HG03558 (cell line): Measurements from ENCODE around the gene TMIGD2.
"Not testable (repeated sequence)": the region's sequence is repeated elsewhere in the genome, so short reads cannot be mapped to it uniquely, and the experiment has no call there.

Experiments used
- ATAC-seq: cut with Tn5 transposase; IDR thresholded peaks from one replicate; pipeline ENCODE4 v1.9.1; 2021; ENCODE audit warnings: moderate number of reproducible peaks; ENCODE audit not compliant: unreplicated experiment; ENCODE audit errors: extremely low read depth

TMIGD2 gene

DNA sequence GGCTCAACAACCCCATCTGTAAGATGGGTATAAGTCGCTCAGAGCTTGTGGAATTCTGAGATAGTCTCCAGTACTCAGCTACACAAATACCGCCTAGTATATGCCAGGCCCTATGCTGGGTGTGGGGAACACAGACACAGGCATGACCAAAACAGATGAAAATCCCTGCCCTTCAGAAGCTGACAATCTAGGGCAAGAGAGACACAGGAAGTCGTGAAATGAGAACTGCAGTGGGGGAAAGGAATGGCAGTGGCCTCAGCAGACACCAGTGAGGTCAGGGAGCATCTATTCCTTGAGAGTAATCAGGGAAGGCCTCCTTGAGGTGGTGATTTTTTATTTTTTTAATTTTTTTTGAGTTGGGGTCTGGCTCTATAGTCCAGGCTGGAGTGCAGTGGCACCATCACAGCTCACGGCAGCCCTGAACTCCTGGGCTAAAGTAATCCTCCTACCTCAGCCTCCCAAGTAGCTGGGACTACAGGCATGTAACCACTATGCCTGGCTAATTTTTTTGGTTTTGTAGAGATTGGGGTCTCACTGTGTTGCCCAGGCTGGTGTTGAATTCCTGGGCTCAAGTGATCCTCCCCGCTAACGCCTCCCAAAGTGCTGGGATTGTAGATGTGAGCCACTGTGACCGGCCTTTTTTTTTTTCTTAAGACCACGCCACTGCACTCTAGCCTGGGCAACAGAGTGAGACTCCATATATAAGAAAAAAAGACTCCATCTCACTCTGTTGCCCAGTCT, 3.2 kb downstream of the TMIGD2 start:
- no peak for ATAC-seq

DNA sequence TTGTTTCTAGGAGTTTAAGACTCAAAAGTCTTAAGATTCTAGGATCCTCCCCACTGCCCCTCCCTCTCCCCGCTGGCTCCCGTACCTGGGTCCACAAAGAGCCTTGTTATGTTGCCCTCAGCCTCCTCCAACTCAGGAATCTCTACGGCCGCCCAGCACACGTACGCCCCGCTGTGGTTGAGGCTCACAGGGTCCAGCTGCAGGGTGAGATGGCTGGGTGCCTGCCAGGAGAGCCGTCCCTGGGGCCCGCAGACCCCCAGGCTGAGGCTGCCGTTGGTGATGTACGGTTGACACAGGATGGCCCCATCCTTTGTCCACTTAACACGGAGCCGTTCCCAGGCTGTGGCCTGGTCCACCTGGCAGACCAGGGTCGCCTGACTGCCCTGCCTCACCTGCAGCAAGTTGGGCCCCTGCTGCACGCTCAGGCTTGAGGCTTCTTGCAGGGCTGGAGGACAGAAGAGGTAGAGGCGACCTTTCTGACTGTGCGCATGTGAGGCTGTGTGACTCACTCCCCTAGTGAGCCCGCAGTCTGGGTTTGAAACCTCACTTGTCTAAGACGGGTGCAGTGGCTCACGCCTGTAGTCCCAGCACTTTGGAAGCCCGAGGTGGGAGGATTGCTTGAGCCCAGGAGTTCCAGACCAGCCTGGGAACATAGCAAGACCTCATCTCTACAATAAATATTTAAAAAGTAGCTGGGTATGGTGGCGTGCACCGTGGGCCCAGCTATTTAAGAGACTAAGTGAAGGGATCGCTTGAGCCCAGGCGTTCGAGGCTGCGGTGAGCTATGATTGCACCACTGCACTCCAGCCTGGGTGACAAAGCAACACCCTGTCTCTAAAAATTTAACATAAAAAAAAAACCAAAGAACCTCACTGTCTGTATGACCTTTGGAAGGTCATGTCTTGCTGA, 4.0 kb downstream of the TMIGD2 start:
- no peak for ATAC-seq

DNA sequence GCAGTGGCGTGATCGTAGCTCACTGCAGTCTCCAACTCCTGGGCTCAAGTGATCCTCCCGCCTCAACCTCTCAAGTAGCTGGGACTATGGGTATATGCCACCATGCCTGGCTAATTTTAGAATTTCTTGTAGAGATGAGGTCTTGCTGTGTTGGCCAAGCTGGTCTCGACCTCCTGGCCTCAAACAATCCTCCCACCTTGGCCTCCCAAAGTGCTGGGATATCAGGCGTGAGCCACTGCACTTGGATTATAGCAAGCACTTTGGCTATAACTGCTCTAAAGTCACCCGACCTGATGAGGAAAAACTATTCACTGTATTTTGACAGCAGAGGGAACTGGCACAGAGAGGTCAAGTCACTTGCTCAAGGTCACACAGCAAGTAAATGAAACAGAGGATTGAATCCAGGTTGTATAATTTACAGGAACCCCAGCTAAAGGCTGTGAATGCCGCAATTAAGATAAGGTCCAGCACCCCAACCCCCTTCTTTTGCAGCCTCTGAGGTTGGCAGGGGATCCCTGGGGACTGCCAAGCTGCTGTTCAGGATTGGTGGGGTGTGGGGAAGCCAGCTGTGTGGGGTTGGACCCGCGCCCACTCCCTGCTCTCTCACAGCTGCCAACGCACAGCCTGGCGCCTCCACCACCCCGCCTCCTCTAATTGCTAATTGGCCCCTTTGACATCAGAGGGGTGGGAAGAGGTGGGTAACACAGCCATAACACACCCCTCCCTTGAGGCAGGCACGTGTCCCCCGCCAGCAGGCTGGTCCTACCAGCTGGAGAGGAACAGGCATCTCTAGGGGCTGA, 6.0 kb downstream of the TMIGD2 start:
- ATAC-seq, result no peak

DNA sequence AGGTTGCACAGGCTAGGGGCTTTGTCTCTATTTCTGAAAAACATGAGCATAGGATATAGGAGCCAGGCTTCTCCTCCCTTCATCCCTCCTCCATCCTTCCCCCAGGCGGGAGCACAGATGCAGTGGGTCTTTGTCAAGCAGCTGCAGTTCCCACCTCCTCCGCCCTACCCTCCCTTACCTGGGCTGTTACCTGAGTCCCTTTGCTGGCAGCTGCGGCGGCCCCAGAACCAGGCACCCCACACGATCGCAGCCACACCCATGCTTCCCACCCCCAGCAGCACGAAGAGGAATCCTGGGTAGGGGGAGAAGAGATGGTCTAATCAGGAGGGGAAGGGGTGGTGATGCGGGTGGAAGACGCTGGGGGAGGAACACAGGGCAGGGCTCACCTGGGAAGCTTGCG, 7.8 kb downstream of the TMIGD2 start:
- ATAC-seq, result no peak

DNA sequence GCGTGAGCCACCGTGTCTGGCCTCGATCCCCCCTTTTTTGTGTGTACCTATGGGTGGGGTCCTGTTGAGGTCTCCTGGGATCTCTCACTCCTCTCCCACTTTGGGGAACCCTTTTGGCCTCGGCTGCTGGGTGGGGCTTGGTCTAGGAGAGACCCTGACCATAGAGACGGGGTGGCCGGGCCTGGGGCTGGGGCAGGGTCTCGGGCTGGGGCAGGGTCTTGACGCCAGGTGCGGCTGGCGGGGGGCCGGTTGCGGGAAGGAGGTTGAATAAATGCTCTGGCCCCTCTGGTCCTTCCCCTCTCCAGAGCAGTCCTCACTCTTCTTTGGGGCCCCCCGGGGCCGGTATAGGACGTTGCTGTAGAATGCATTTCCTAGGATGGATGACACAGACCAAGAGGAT, 9.7 kb downstream of the TMIGD2 start:
- ATAC-seq, result no peak

DNA sequence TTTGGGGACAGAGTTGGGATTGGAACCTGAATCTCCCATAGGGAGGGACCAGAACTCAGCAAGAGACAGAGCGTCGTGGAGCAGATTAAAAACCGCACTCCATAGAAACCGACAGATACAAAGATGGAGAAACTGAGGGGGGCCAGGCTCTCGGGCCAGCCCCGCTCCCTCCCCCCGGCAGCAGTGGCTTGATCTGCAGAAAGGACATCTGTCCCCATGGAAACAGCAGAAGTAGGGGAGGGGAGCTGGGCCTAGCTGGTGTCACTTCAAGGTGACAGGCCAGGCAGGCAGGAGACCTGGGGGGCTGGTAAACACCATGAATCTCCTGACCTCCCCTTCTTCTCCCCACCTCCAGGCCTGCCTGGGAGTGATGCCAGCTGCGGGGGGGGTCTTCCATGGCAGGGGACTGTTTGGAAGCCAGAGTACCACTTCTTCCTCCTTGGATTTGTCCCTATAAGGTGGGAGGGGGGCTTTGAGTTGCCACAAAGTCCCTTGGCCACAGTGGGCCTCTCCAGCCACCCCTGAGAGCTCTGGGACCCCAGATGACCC, 10.9 kb downstream of the TMIGD2 start:
- ATAC-seq, result no peak

DNA sequence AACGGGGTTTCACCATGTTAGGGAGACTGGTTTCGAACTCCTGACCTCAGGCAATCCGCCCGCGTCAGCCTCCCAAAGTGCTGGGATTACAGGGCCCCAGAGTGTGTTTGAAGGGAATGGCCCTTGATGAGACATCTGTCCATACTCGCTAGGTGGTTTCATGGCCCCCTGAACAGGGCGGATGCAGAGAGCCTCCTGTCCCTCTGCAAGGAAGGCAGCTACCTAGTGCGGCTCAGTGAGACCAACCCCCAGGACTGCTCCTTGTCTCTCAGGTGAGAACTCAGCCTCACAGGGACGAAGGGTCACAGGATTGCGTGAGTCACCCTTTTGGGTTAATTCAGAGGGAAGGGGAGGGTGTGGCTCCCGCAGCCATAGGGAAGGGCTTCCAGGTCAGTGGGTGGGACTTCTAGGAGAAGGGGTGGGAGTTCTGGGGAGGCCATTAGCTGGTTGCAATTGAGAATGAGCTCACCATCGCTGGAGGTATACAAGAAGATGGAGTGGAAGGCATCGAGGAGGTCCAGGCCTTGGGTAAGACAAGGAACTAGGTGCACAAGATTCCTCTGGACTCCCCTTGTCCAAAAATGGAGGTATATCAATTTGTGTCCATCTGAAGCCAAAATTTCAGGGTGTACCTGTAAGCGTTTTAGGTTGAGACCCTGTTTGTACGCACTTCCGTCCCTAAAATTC, 14.0 kb downstream of the TMIGD2 start:
- ATAC-seq, result no peak

DNA sequence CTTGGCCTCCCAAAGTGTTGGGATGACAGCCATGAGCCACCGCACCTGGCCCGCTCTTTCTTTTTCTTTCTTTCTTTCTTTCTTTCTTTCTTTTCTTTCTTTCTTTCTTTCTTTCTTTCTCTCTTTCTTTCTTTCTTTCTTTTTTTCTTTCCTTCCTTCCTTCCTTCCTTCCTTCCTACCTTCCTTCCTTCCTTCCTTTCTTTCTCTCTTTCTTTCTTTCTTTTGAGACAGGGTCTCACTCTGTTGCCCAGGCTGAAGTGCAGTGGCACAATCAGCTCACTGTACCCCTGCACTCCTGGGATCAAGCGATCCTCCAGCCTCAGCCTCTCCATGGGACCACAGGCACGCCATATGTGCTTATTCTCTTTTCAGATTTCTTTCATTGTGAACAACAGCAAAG, 16.0 kb downstream of the TMIGD2 start:
- ATAC-seq, result not testable (repeated sequence)

DNA sequence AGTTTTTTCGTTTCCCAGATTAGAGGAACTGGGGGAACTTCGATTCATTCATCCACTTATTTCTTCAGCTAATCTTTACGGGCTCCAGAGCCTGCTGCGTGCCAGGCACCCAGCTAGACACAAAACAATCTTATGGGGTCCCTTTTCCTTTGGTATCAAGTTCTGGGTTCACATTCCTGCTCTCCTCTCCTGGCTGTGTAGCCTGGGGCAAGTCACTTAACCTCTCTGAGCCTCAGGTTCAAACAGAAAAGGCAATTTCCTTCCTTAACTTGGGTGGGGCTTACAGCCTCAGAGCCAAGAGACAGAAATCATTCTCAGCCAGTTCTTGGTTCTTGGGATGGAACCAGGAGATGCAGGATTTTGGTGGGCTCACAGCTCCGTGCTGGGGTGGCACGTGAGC, 17.2 kb downstream of the TMIGD2 start:
- no peak for ATAC-seq

DNA sequence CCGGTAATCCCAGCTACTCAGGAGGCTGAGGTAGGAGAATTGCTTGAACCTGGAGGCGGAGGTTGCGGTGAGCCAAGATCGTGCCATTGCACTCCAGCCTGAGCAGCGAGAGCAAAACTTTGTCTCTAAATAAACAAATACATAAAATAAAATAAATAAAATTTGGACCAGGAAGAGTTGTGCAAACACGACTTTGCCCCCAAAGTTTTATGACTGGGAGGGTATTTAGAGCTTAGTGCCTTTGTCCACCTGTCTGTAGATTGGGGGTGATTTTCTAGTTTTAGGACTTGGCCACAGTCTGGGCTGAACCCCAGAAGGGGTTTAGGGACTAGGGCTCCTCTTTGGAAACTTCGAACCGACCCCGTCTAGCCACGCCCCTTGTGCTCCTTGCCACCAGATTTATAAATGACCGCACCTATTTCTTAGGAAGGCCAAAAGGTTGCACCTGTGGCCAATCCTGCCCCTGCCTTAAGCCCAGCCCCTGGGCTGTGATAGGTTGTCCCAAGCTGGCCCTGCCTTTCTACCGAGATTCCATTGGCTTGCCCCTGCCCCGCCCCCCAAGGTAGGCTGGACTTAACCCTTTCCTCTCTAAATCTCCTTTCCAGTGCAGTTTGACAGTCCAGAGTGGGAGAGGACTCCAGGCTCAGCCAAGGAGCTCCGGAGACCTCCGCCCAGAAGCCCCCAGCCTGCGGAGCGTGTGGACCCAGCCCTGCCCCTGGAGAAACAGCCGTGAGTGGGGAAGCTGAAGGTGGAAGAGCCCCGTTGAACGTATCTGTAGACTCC, 17.8 kb downstream of the TMIGD2 start:
- no peak for ATAC-seq

DNA sequence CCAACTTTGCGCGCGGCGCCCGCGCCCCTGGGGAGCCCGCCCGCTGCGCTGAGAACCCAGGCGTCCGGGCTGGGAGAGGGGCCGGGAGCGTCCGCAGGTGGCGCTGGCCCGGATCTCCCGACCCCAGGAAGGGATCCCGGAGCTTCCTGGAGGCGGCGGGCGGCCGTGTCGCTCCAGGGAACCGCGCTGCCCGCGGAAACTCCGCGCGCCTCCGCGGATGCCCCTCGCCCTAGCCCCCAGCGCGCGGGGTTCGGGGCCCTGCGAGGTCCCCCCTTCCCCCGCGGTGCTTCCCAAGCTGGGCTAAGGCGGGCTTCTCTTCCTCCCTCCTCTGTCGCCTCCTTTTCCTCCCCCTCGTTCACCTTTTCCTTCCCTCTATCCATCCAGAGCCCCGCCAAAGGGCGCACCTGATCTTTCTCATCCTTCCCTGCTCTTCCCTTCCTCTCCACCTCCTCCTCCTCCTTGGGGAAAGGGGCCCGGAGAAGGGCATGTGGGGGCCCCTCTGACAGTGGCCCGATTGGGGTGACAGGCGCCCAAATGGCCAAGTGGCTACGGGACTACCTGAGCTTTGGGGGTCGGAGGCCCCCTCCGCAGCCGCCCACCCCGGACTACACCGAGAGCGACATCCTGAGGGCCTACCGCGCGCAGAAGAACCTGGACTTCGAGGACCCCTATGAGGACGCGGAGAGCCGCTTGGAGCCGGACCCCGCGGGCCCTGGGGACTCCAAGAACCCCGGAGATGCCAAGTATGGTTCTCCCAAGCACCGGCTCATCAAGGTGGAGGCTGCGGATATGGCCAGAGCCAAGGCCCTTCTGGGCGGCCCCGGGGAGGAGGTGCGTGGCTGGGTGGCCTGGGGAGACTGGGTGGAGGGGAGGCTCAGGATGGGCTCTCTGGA, 22.4 kb downstream of the TMIGD2 start:
- ATAC-seq, result no peak

DNA sequence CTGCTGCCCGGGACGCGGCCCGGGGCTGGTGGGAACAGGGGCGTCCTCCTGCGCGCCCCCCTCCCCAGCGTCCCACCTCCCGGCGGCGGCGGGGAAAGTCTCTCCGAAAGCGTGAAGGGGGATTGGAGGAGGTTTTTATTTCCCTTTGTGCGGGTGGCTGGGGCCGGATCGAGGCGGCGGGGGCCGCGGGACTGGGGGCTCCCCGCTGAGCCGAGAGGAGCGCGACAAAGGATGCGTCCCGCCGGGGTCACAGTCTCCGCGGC, 23.0 kb downstream of the TMIGD2 start:
- no peak for ATAC-seq

DNA sequence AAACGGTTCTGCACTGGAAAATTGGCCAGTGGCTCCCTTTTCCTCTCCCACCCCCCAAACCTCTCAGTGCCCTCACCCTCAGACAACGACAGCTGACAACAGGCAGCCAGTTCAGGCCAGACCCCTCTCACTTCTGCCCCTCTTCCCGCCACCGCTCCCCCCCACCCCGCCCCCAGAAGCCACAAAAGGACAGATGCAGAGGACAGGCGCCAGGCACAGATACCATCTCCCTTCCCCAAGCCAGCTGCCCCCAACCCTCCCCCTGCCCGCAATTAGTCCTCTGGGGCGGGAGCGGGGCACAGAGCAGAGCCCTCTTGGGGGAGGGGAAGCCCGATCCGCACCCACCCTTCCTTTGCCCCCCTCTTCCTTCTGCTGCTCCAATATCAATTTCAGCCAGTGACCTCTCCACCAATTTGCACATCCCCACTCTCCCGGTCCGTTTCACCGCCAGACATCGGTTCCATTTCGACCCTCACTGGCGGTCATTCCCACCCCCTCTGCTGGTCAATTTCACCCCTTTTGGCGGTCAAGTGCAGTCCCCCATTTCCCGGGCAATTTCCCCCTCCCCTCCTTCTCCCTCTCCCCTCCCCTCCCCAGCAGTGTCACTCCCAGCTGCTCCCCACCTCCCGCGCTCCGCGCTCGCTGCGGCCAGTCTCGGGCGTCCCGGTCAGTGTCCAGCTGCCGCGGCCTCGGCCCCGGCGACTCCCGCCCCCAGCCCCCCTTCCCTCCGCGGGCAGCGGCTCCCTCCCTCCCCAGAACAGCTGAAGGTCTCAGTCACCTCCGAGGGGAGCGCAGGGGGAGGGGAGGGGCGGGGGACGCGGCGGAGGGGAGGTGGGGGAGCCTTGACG, 23.5 kb downstream of the TMIGD2 start, which contains the start of gene SHD:
SHD (plus strand) TSS at position 848 of the 848 bp plus-strand sequence. CDS start 798 bp downstream, outside the sequence.
- ATAC-seq, result no peak

DNA sequence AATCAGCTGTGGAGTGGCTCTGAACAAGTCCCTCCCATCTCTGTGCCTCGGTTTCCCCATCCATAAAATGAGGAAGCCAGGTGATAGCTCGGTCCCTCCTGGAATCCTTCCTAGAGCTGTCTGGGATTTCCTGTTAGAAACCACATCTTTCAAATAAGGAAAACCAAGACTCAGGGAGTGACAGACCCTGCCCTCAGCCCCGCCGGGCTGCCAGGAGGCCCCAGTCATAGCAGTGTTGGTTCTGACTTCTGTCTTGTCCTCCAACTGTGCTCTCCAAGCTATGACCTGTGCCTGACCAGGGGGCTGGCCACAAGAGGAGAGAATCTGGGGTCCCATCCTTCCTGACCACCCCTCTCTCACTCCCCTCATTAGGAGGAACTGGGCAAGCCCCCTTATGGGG, 24.2 kb downstream of the TMIGD2 start:
- ATAC-seq, result no peak

DNA sequence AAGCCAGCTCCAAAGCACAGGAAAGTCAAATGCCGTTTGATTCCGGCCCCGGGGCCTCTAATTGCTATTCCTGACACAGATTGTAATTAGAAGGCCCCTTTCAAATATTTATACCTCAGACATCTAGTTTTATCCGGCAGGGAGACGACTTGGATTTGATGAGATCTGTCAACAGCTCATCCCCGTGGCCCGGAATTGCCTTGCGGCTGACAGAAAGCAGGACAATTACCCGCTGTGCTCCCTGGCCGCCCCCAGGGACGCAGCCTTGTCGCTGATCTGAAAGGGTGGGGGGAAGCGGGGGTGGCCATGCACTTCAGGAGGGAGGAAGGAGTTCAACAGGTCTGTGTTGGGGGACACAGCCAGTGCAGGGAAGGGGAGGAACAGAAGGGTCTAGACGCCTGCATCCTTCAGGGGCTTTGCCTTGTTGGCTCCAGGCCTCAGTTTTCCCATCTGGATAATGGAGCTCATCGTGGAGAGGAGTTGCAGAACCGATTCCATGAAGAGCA, 24.9 kb downstream of the TMIGD2 start:
- ATAC-seq, result no peak

DNA sequence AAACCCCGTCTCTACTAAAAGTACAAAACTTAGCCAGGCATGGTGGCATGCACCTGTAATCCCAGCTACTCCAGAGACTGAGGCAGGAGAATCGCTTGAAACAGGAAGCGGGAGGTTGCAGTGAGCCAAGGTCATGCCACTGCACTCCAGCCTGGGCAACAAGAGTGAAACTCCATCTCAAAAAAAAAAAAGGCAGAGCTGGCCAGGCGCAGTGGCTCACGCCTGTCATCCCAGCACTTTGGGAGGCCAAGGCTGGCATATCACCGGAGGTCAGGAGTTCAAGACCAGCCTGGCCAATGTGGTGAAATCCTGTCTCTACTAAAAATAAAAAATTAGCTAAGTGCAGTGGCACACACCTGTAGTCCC, 27.9 kb downstream of the TMIGD2 start:
- ATAC-seq, result not testable (repeated sequence)

DNA sequence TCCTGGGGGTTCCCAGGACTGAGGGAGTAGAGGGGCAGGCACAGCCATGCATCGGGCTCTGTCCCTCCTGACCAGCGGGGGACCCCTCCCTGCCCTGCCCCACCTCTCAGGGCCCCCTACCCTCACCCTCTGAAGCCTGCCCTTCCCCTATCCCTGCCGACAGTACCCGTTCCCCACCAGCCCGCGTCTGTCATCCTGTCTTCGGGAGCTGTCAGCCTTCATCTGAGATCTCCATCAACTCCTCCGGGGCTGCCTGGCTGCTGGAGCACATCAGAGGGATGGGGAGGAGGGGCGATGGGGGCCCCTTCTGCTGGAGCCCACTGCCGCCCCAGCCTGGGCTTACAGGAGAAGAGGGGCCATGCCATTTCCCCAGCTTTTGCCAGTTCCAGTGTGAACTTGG, 29.3 kb downstream of the TMIGD2 start:
- no peak for ATAC-seq
